ENCODE data around the gene OBSL1. TPM values are rescaled to one million over a fixed set of nuclear protein-coding genes. Genes with fewer than 3 reads are reported as not detected.

Gene OBSL1
- total RNA-seq (2014; rRNA removed; shearing (Covaris generic)): 0.86 and 1.3 TPM in 2 replicates

GRCh38 chr2:219571311-219572236 lies at the start of gene OBSL1:
Gene OBSL1, minus strand, starts transcription at chr2:219571539. Its CDS starts 307 bp downstream, at chr2:219571232.
- DNase-seq (ENCODE audit: low spot score): no peak

GRCh38 chr2:219620546-219620945 lies 49.2 kb upstream of the OBSL1 start:
- DNase-seq (ENCODE audit: low spot score): no peak

- no peak for DNase-seq (ENCODE audit: low spot score)
These were observed 47.9 kb upstream of the OBSL1 start for GRCh38 chr2:219619235-219619634.

- no peak for DNase-seq (ENCODE audit: low spot score)
These were observed 47.4 kb upstream of the OBSL1 start for GRCh38 chr2:219618733-219619122.

GRCh38 chr2:219616550-219616949 lies 45.2 kb upstream of the OBSL1 start:
- no peak for DNase-seq (ENCODE audit: low spot score)

- DNase-seq (ENCODE audit: low spot score): no peak
These were observed 44.6 kb upstream of the OBSL1 start for GRCh38 chr2:219615894-219616293.

- DNase-seq (ENCODE audit: low spot score): no peak
These were observed 43.7 kb upstream of the OBSL1 start for GRCh38 chr2:219615036-219615435.

GRCh38 chr2:219614076-219614860 lies 42.9 kb upstream of the OBSL1 start:
- no peak for DNase-seq (ENCODE audit: low spot score)

GRCh38 chr2:219613461-219614070 lies 42.2 kb upstream of the OBSL1 start:
- no peak for DNase-seq (ENCODE audit: low spot score)

GRCh38 chr2:219612577-219613286 lies 41.4 kb upstream of the OBSL1 start:
- no peak for DNase-seq (ENCODE audit: low spot score)

- no peak for DNase-seq (ENCODE audit: low spot score)
These were observed 40.7 kb upstream of the OBSL1 start for GRCh38 chr2:219611866-219612576.

- DNase-seq (ENCODE audit: low spot score): no peak
These were observed 40.0 kb upstream of the OBSL1 start for GRCh38 chr2:219611306-219611705.

GRCh38 chr2:219609149-219609750 lies 37.9 kb upstream of the OBSL1 start:
- no peak for DNase-seq (ENCODE audit: low spot score)

GRCh38 chr2:219608399-219608964 lies 37.1 kb upstream of the OBSL1 start:
- no peak for DNase-seq (ENCODE audit: low spot score)

- DNase-seq (ENCODE audit: low spot score): no peak
These were observed 36.6 kb upstream of the OBSL1 start for GRCh38 chr2:219607931-219608330.

GRCh38 chr2:219605607-219605954 lies 34.2 kb upstream of the OBSL1 start:
- no peak for DNase-seq (ENCODE audit: low spot score)

GRCh38 chr2:219603771-219604170 lies 32.4 kb upstream of the OBSL1 start:
- no peak for DNase-seq (ENCODE audit: low spot score)

- DNase-seq (ENCODE audit: low spot score): no peak
These were observed 27.2 kb upstream of the OBSL1 start for GRCh38 chr2:219598308-219599078.

GRCh38 chr2:219597552-219598307 lies 26.4 kb upstream of the OBSL1 start, which contains the start of gene STK11IP:
Gene STK11IP, plus strand, starts transcription at chr2:219597857. Its CDS starts 263 bp downstream, at chr2:219598120.
- peak; percentile 97 for DNase-seq (ENCODE audit: low spot score)

Data from HT-29 (cell line).